RWPE1 (cell line): ENCODE measurements around the gene FRS3.
"Not testable (repeated sequence)": the region's sequence is repeated elsewhere in the genome, so short reads cannot be mapped to it uniquely, and the experiment has no call there.

Experiments
- CTCF ChIA-PET: fragments of 350-600 bp; sonication (Branson Sonifier 250); formaldehyde crosslinking; extraction: SDS; loops from one replicate; lab custom pipeline; 2021; lab: Yijun Ruan, JAX
- POLR2A ChIA-PET: fragments of 400-600 bp; formaldehyde crosslinking; extraction: SDS; loops from one replicate; lab custom pipeline; 2020; ENCODE audit warnings: antibody characterized with exemption; ENCODE audit not compliant: low non-redundant PET; lab: Yijun Ruan, JAX
- DNase-seq: peaks from one replicate; pipeline ENCODE4 v3.0.0; 2012; ENCODE audit warnings: low spot score
- H3K27ac ChIP-seq: fragments of 450-650 bp; 2 replicates; pipeline ENCODE4 v1.5.1; 2017
- TF ChIP-seq, protein P1 (sequence below): fragments of 450-650 bp; conservative IDR thresholded peaks from 2 replicates; pipeline ENCODE4 v1.5.1; 2017; ENCODE audit warnings: low read depth, mild to moderate bottlenecking

FRS3 gene

DNA sequence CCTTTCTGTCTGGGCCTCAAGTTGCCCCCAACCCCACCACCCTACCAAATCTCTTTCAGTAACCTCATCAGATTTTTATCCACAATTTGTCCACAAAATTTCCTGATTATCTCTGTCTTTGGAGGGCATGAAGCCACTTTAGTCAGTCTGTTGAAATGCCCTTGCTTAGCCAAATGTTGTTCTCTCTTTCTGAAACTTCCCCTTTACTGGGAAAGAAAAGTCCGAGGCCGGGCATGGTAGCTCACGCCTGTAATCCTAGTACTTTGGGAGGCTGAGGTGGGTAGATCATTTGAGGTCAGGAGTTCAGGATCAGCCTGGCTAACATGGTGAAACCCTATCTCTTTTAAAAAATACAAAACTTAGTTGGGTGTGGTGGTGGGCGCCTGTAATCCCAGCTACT, 41.6 kb upstream of the FRS3 start:
- CTCF ChIA-PET: no interaction called here
- H3K27ac ChIP-seq: no peak overlapping the region
- POLR2A ChIA-PET: interaction anchor here (0.6 kb wide), 1 partner anchor 28 kb away, joined by 7 read pairs; no protein-coding TSS in a partner anchor
- no peak for DNase-seq
- TF ChIP-seq, protein P1, sequence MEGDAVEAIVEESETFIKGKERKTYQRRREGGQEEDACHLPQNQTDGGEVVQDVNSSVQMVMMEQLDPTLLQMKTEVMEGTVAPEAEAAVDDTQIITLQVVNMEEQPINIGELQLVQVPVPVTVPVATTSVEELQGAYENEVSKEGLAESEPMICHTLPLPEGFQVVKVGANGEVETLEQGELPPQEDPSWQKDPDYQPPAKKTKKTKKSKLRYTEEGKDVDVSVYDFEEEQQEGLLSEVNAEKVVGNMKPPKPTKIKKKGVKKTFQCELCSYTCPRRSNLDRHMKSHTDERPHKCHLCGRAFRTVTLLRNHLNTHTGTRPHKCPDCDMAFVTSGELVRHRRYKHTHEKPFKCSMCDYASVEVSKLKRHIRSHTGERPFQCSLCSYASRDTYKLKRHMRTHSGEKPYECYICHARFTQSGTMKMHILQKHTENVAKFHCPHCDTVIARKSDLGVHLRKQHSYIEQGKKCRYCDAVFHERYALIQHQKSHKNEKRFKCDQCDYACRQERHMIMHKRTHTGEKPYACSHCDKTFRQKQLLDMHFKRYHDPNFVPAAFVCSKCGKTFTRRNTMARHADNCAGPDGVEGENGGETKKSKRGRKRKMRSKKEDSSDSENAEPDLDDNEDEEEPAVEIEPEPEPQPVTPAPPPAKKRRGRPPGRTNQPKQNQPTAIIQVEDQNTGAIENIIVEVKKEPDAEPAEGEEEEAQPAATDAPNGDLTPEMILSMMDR: no peak

- ChIA-PET CTCF (interaction anchor here (0.6 kb wide), 1 partner anchor 46 kb away, joined by 3 read pairs; no protein-coding TSS in a partner anchor), POLR2A (no interaction called here)
- H3K27ac ChIP-seq: no peak overlapping the region
- TF ChIP-seq, protein P1: no peak
- no peak for DNase-seq
Measured at GRCh38 chr6:41818271-41819054, 38.8 kb upstream of the FRS3 start.

DNA sequence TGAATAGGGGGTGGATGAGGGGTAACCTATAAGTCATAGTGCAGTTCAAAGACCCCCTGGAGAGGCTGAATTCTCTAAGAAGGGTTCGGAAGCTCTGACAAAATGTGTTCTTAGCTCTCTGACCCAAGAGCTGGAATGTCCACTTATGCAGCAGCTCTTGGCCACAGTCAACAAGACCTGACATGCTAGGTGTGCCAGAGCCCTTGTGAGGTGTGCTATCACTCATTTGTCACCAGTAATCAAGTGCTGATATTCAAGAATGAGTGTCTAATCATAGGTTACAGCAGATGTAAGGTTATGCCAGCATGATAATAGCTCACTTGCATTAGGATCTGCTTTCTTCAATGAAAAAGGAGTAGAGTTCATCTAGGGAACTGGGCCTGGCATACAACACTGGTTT, 35.9 kb upstream of the FRS3 start:
- no peak overlapping the region for H3K27ac ChIP-seq
- DNase-seq: no peak
- CTCF ChIA-PET: no interaction called here
- POLR2A ChIA-PET: no interaction called here
- TF ChIP-seq, protein P1: no peak

DNA sequence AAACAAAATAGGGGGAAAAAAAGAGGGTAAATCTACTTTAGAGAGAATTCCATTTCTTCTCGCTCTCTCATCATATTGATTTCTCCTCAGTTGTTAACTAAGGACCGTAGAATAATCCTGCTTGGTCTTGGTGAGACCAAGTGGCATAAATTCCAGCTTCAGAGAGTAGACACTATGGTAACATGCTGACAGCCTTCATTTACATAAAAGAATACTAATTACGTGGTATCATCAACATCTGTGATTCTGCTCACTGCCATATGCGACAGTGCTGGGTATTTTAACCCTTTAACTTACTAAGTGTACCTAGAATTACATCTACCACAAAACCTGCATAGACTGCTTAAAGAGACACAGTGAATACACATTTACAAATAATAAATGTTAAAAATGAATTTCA, 34.9 kb upstream of the FRS3 start:
- CTCF ChIA-PET: interaction anchor here (1.4 kb wide), 1 partner anchor 27 kb away, joined by 4 read pairs; the partner anchor contains the start of gene TOMM6
- no peak for DNase-seq
- TF ChIP-seq, protein P1: no peak
- POLR2A ChIA-PET: no interaction called here
- H3K27ac ChIP-seq: no peak overlapping the region

DNA sequence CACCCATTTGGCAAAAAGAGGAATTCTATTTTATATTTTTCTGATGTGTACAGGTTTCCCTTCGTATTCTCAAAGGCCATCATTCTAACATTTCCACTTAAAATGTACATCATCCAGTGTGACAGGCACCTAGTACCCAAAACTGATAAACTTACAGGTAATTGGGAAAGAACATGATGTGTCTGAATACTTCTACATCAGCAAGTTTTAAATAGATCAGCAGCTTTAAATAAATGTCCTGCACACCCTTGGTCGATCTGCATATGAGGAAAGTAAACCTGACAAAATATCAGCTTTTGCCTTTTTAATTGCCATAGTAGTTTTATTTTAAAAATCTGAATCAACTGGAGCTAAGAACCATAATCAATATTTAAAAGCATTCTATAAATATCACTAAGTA, 34.3 kb upstream of the FRS3 start:
- TF ChIP-seq, protein P1: no peak
- ChIA-PET POLR2A (no interaction called here), CTCF (interaction anchor here (1.2 to 1.4 kb wide), 2 partner anchors 26 to 38 kb away, joined by 3 to 4 read pairs; partner anchors contain the start of gene TOMM6)
- DNase-seq: no peak
- no peak overlapping the region for H3K27ac ChIP-seq

- TF ChIP-seq, protein P1: no peak
- peak; percentile 15 for DNase-seq
- ChIA-PET CTCF (interaction anchor here (1.2 to 1.4 kb wide), 2 partner anchors 26 to 38 kb away, joined by 3 to 4 read pairs; partner anchors contain the start of gene TOMM6), POLR2A (no interaction called here)
- no peak overlapping the region for H3K27ac ChIP-seq
Measured at GRCh38 chr6:41813469-41813868, 33.8 kb upstream of the FRS3 start.

GRCh38 chr6:41811946-41812345, 32.2 kb upstream of the FRS3 start:
- CTCF ChIA-PET: interaction anchor here (0.7 kb wide), 1 partner anchor 21 kb away, joined by 4 read pairs; no protein-coding TSS in a partner anchor
- POLR2A ChIA-PET, H3K27ac ChIP-seq, DNase-seq: not testable (repeated sequence)
